ENCODE data around the gene ZCCHC14. TPM values are rescaled to one million over a fixed set of nuclear protein-coding genes. Genes with fewer than 3 reads are reported as not detected.

Gene ZCCHC14
- total and polyA plus RNA-seq, 2 of the 13 experiments (the other 11 are each of a cell fraction or from before 2014, with no cell fraction given) = 12.4 to 12.5 TPM

GRCh38 chr16:87535855-87536794, 43.3 kb upstream of the ZCCHC14 start (continued):
- TF ChIP-seq FUBP1 (CRISPR knock-in tag; IDR thresholded peaks at IDR 0.05; ENCODE audit: borderline replicate concordance) = no peak
- no peak for TF ChIP-seq RFX1 (IDR thresholded peaks at IDR 0.05)
- no peak for TF ChIP-seq AGO1 (IDR thresholded peaks at IDR 0.05; ENCODE audit: low read depth, low read length, poor library complexity, severe bottlenecking)
- peak in 1 of 2 experiments; percentile 23; a peak in 1 of 4 replicates for TF ChIP-seq POLR2A (IDR thresholded peaks at IDR 0.05; ENCODE audit: insufficient read depth in 1 of 2, low read depth in 2 of 2, low read length in 2 of 2)
- TF ChIP-seq TFE3 (CRISPR knock-in tag; IDR thresholded peaks at IDR 0.05) = peak; percentile 31; the same call in 1 of the 2 replicates
- TF ChIP-seq, protein P1, sequence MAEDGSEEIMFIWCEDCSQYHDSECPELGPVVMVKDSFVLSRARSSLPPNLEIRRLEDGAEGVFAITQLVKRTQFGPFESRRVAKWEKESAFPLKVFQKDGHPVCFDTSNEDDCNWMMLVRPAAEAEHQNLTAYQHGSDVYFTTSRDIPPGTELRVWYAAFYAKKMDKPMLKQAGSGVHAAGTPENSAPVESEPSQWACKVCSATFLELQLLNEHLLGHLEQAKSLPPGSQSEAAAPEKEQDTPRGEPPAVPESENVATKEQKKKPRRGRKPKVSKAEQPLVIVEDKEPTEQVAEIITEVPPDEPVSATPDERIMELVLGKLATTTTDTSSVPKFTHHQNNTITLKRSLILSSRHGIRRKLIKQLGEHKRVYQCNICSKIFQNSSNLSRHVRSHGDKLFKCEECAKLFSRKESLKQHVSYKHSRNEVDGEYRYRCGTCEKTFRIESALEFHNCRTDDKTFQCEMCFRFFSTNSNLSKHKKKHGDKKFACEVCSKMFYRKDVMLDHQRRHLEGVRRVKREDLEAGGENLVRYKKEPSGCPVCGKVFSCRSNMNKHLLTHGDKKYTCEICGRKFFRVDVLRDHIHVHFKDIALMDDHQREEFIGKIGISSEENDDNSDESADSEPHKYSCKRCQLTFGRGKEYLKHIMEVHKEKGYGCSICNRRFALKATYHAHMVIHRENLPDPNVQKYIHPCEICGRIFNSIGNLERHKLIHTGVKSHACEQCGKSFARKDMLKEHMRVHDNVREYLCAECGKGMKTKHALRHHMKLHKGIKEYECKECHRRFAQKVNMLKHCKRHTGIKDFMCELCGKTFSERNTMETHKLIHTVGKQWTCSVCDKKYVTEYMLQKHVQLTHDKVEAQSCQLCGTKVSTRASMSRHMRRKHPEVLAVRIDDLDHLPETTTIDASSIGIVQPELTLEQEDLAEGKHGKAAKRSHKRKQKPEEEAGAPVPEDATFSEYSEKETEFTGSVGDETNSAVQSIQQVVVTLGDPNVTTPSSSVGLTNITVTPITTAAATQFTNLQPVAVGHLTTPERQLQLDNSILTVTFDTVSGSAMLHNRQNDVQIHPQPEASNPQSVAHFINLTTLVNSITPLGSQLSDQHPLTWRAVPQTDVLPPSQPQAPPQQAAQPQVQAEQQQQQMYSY (CRISPR knock-in tag; IDR thresholded peaks at IDR 0.05) = peak; percentile 71
- TF ChIP-seq ZSCAN30 (CRISPR knock-in tag; IDR thresholded peaks at IDR 0.05) = no peak
- no peak; the same call in 1 of the 2 replicates for TF ChIP-seq JDP2 (CRISPR knock-in tag; IDR thresholded peaks at IDR 0.05; ENCODE audit: borderline replicate concordance)
- 0 out of 2 replicates have a peak, but pooled peaks have one; percentile 25 for TF ChIP-seq ZNF644 (CRISPR knock-in tag; IDR thresholded peaks at IDR 0.05; ENCODE audit: low read depth)
- no peak for TF ChIP-seq MLX (CRISPR knock-in tag; IDR thresholded peaks at IDR 0.05)
- no peak for TF ChIP-seq ATF4 (CRISPR knock-in tag; IDR thresholded peaks at IDR 0.05)
- 0 out of 2 replicates have a peak, but pooled peaks have one; percentile 16 for TF ChIP-seq CTCF (CRISPR knock-in tag; IDR thresholded peaks at IDR 0.05)
- no peak for TF ChIP-seq RBFOX2 (IDR thresholded peaks at IDR 0.05; ENCODE audit: low read depth, low read length)
- no peak for TF ChIP-seq NFE2 (CRISPR knock-in tag; IDR thresholded peaks at IDR 0.05)
- peak; percentile 50; the same call in 1 of the 2 replicates for TF ChIP-seq DR1 (CRISPR knock-in tag; IDR thresholded peaks at IDR 0.05)
- no peak for TF ChIP-seq CHD2 (IDR thresholded peaks at IDR 0.05; ENCODE audit: low read depth, low read length)
- TF ChIP-seq ZNF782 (CRISPR knock-in tag; IDR thresholded peaks at IDR 0.05; ENCODE audit: borderline replicate concordance) = peak; percentile 9; the same call in 1 of the 2 replicates

All from HepG2 (cell line).